HL-60 (cell line): ENCODE data around the gene LRCOL1.

ENCODE experiments used
- DNase-seq, 2 experiments: peaks; one replicate each; pipeline ENCODE4 v3.0.0-alpha.2; 2010 to 2020; ENCODE audit warnings: low read depth in 1 of 2, low spot score in 1 of 2
- H3K27ac ChIP-seq: fragments of 250-450 bp; sonication (Bioruptor Pico); replicated peaks from 2 replicates; pipeline ENCODE4 v1.5.1; 2020; ENCODE audit warnings: mild to moderate bottlenecking, moderate library complexity
- H3K27me3 ChIP-seq: fragments of 250-450 bp; sonication (Bioruptor Pico); 2 replicates; pipeline ENCODE4 v1.5.1; 2021; ENCODE audit warnings: mild to moderate bottlenecking, moderate library complexity; ENCODE audit not compliant: insufficient read depth, poor library complexity, severe bottlenecking
- H3K4me3 ChIP-seq: replicated peaks from 2 replicates; pipeline ENCODE4 v1.5.1; 2011; ENCODE audit warnings: mild to moderate bottlenecking, control low read depth, low read length; ENCODE audit not compliant: insufficient read depth
- CTCF ChIP-seq: IDR thresholded peaks from one replicate; pipeline ENCODE4 v1.5.1; 2011; ENCODE audit warnings: low read length, control low read depth, inconsistent platforms; ENCODE audit not compliant: insufficient read depth
- GABPA ChIP-seq: IDR thresholded peaks from 2 replicates; pipeline ENCODE4 v1.6.1; 2012; ENCODE audit warnings: low read depth
- POLR2AphosphoS5 ChIP-seq: IDR thresholded peaks from 2 replicates; pipeline ENCODE4 v1.6.1; 2012; ENCODE audit warnings: low read depth
- SPI1 ChIP-seq: IDR thresholded peaks from 2 replicates; pipeline ENCODE4 v1.6.1; 2012; ENCODE audit warnings: low read depth, mild to moderate bottlenecking, borderline replicate concordance
- long read RNA-seq: library from polyadenylated mRNA; unstranded; transcript quantifications from one replicate; pipeline ENCODE4 v2.0.0, GENCODE V29; 2020
- TF ChIP-seq, protein P1 (sequence below): IDR thresholded peaks from 2 replicates; pipeline ENCODE4 v1.6.1; 2012; ENCODE audit warnings: low read depth; ENCODE audit not compliant: insufficient replicate concordance

The LRCOL1 gene
- long read RNA-seq, result 0 reads

- no peak for DNase-seq
- Histone ChIP-seq H3K27ac (no peak within 1 kb of the TSS), H3K27me3 (peaks cover 38% of the 10 kb centered on the region)
These were observed at the start of gene LRCOL1 for GRCh38 chr12:132610051-132610759. TSS of gene LRCOL1 (minus strand) at chr12:132610582. CDS start at chr12:132606251, 4,331 bp downstream.

DNA sequence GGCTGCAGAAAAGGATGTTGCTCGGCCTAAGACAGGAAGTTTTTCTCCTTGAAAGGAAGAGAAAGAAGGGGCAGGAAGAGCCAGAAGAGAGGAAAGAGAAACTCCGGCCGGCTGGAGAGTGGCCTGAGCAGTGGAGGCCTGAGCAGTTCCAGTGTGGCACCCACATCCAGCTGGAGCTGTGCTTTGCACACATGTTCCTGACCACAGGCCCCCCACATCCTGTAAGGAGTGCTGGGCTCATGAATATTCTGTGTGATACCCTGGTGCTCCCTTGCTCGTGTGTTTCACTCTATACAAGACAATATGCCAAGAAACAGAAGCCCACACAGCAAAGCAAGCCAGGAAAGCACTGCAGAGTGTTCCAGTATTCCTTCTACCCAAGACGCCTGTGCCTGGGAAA lies 49.7 kb upstream of the LRCOL1 start:
- no peak for DNase-seq
- TF ChIP-seq, protein P1, sequence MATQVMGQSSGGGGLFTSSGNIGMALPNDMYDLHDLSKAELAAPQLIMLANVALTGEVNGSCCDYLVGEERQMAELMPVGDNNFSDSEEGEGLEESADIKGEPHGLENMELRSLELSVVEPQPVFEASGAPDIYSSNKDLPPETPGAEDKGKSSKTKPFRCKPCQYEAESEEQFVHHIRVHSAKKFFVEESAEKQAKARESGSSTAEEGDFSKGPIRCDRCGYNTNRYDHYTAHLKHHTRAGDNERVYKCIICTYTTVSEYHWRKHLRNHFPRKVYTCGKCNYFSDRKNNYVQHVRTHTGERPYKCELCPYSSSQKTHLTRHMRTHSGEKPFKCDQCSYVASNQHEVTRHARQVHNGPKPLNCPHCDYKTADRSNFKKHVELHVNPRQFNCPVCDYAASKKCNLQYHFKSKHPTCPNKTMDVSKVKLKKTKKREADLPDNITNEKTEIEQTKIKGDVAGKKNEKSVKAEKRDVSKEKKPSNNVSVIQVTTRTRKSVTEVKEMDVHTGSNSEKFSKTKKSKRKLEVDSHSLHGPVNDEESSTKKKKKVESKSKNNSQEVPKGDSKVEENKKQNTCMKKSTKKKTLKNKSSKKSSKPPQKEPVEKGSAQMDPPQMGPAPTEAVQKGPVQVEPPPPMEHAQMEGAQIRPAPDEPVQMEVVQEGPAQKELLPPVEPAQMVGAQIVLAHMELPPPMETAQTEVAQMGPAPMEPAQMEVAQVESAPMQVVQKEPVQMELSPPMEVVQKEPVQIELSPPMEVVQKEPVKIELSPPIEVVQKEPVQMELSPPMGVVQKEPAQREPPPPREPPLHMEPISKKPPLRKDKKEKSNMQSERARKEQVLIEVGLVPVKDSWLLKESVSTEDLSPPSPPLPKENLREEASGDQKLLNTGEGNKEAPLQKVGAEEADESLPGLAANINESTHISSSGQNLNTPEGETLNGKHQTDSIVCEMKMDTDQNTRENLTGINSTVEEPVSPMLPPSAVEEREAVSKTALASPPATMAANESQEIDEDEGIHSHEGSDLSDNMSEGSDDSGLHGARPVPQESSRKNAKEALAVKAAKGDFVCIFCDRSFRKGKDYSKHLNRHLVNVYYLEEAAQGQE, result no peak
- no peak for TF ChIP-seq GABPA
- TF ChIP-seq SPI1, result no peak
- no peak for TF ChIP-seq POLR2AphosphoS5
- TF ChIP-seq CTCF, result no peak
- Histone ChIP-seq H3K27ac (no peak overlapping the region), H3K27me3 (no peaks in the 10 kb centered on the region), H3K4me3 (no peak overlapping the region)

More at GRCh38 chr12:132610051-132610759, at the start of gene LRCOL1:
- no peak within 1 kb of the TSS for H3K4me3 ChIP-seq
- TF ChIP-seq SPI1, result no peak
- no peak for TF ChIP-seq CTCF
- TF ChIP-seq GABPA, result no peak
- TF ChIP-seq POLR2AphosphoS5, result no peak
- TF ChIP-seq, protein P1, result no peak

DNA sequence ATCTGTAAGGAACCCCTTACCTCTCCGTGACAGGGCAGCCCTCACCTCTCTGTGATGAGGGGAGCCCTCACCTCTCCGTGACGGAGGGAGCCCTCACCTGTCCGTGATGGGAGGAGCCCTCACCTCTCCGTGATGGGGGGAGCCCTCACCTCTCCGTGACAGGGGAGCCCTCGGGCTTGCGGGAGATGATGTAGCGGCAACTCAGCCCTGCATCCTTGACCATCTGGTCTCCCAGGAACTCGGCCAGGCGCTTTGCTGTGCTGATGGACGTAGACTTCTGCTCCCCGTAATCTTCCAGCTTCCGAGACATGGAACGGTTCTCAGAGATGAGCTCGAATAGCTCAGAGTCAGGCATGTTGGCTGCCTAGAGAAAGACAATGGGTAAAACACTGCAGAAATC lies 48.8 kb upstream of the LRCOL1 start:
- DNase-seq, result no peak
- H3K27ac ChIP-seq, result no peak overlapping the region
- TF ChIP-seq SPI1, result no peak
- TF ChIP-seq POLR2AphosphoS5, result no peak
- no peak for TF ChIP-seq CTCF
- no peak for TF ChIP-seq GABPA
- TF ChIP-seq, protein P1, result no peak
- no peak overlapping the region for H3K4me3 ChIP-seq
- no peaks in the 10 kb centered on the region for H3K27me3 ChIP-seq
